Thyroid gland (tissue), 4 donors: Measurements from ENCODE around the gene AGT.
"Not testable (repeated sequence)": the region's sequence is repeated elsewhere in the genome, so short reads cannot be mapped to it uniquely, and the experiment has no call there.

Source experiments
- POLR2A ChIP-seq, 2 donors: fragments of 450-650 bp; IDR thresholded peaks; one replicate each; pipeline ENCODE4 v1.6.1; 2017; ENCODE audit warnings: antibody characterized with exemption in 2 of 2, mild to moderate bottlenecking in 2 of 2, moderate library complexity in 1 of 2
- TF ChIP-seq, protein P1 (sequence below), 6 experiments: fragments of 200-600 bp in 3 of 6; fragments of 450-650 bp in 3 of 6; sonication (generic) in 3 of 6; IDR thresholded peaks; one replicate each; pipeline ENCODE4 v1.5.1; 2016 to 2019; ENCODE audit warnings: antibody characterized with exemption in 6 of 6, mild to moderate bottlenecking in 2 of 6, inconsistent platforms in 1 of 6, moderate library complexity in 1 of 6

DNA sequence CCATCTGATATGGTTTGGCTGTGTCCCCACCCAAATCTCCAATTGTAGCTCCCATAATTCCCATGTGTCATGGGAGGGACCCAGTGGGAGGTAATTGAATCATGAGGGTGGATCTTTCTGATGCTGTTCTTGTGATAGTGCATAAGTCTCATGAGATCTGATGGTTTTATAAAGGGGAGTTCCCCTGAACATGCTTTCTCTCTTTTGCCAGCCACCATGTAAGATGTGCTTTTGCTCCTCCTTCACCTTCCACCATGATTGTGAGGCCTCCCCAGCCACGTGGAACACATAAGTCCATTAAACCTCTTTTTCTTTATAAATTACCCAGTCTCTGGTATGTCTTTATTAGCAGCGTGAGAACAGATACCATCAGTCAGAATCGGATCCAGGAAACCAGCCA lies 2.5 kb upstream of the AGT start:
- TF ChIP-seq, protein P1, sequence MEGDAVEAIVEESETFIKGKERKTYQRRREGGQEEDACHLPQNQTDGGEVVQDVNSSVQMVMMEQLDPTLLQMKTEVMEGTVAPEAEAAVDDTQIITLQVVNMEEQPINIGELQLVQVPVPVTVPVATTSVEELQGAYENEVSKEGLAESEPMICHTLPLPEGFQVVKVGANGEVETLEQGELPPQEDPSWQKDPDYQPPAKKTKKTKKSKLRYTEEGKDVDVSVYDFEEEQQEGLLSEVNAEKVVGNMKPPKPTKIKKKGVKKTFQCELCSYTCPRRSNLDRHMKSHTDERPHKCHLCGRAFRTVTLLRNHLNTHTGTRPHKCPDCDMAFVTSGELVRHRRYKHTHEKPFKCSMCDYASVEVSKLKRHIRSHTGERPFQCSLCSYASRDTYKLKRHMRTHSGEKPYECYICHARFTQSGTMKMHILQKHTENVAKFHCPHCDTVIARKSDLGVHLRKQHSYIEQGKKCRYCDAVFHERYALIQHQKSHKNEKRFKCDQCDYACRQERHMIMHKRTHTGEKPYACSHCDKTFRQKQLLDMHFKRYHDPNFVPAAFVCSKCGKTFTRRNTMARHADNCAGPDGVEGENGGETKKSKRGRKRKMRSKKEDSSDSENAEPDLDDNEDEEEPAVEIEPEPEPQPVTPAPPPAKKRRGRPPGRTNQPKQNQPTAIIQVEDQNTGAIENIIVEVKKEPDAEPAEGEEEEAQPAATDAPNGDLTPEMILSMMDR (IDR thresholded peaks at IDR 0.05), result not testable (repeated sequence)
- not testable (repeated sequence) for TF ChIP-seq POLR2A (IDR thresholded peaks at IDR 0.05)
